Fibroblast of lung (primary cell): ENCODE results near the gene TVP23C. TPM values are rescaled to one million over a fixed set of nuclear protein-coding genes. Genes with fewer than 3 reads are reported as not detected.

Experiments
- DNase-seq, 2 donors: peaks; one replicate each; pipeline versions ENCODE4 v3.0.0 to v3.0.0-alpha.2; 2010; ENCODE audit warnings: low read depth in 2 of 2
- H2AFZ ChIP-seq: 2 replicates; pipeline ENCODE4 v1.5.1; 2012; ENCODE audit warnings: low read length, control low read depth, inconsistent platforms
- H3K27ac ChIP-seq: 2 replicates; pipeline ENCODE4 v1.5.1; 2011; ENCODE audit warnings: low read length, control low read depth; ENCODE audit not compliant: insufficient read depth
- H3K27me3 ChIP-seq: 2 replicates; pipeline ENCODE4 v1.5.1; 2011; ENCODE audit warnings: mild to moderate bottlenecking, low read length; ENCODE audit not compliant: control insufficient read depth, insufficient read depth
- H3K36me3 ChIP-seq: 2 replicates; pipeline ENCODE4 v1.5.1; 2011; ENCODE audit warnings: low read length; ENCODE audit not compliant: control insufficient read depth, insufficient read depth
- H3K4me1 ChIP-seq: 2 replicates; pipeline ENCODE4 v1.5.1; 2011; ENCODE audit warnings: low read length; ENCODE audit not compliant: control insufficient read depth, insufficient read depth; ENCODE audit errors: extremely low read depth
- H3K4me2 ChIP-seq: 2 replicates; pipeline ENCODE4 v1.5.1; 2011; ENCODE audit warnings: low read length, control low read depth; ENCODE audit not compliant: insufficient read depth; ENCODE audit errors: extremely low read depth
- H3K4me3 ChIP-seq, 4 experiments: fragments of 200-600 bp in 1 of 4; sonication (generic) in 1 of 4; replicated peaks in 1 of 4; 2 replicates each; pipeline ENCODE4 v1.5.1; 2011 to 2016; ENCODE audit warnings: low read length in 4 of 4, low read depth in 3 of 4, mild to moderate bottlenecking in 3 of 4, control low read depth in 2 of 4, inconsistent platforms in 1 of 4, mixed read lengths in 1 of 4; ENCODE audit not compliant: insufficient read depth in 1 of 4; ENCODE audit errors: control extremely low read depth in 1 of 4
- H3K79me2 ChIP-seq: 2 replicates; pipeline ENCODE4 v1.5.1; 2012; ENCODE audit warnings: mild to moderate bottlenecking, low read length, inconsistent platforms; ENCODE audit not compliant: control insufficient read depth, insufficient read depth
- H3K9ac ChIP-seq: 2 replicates; pipeline ENCODE4 v1.5.1; 2011; ENCODE audit warnings: mild to moderate bottlenecking, low read length, control low read depth; ENCODE audit not compliant: insufficient read depth
- H3K9me3 ChIP-seq: 2 replicates; pipeline ENCODE4 v1.5.1; 2012; ENCODE audit warnings: low read depth, low read length; ENCODE audit not compliant: control insufficient read depth, insufficient read depth
- H4K20me1 ChIP-seq: 2 replicates; pipeline ENCODE4 v1.5.1; 2011; ENCODE audit warnings: low read length; ENCODE audit not compliant: control insufficient read depth, insufficient read depth; ENCODE audit errors: extremely low read depth
- CTCF ChIP-seq, 2 donors: IDR thresholded peaks in 1 of 2; conservative IDR thresholded peaks in 1 of 2; 1 replicate in 1 of 2; 2 replicates in 1 of 2; pipeline ENCODE4 v1.5.1; 2011 to 2012; ENCODE audit warnings: low read length in 2 of 2, control low read depth in 1 of 2, inconsistent platforms in 1 of 2, low read depth in 1 of 2, mild to moderate bottlenecking in 1 of 2
- EZH2 ChIP-seq: IDR thresholded peaks from 2 replicates; pipeline ENCODE4 v1.5.1; 2012; ENCODE audit warnings: low read length, control low read depth, mild to moderate bottlenecking; ENCODE audit errors: missing control alignments
- polyA plus RNA-seq, 2 donors: library from polyadenylated mRNA; depleted of rRNA in 1 of 2; stranded (reverse) in 1 of 2; unstranded in 1 of 2; fragments of >200 nt; gene quantifications; 2 replicates each; pipeline ENCODE4 v1.2.1, GENCODE V29; 2011 to 2012; ENCODE audit warnings: missing spikeins in 1 of 2
- total RNA-seq: library from RNA; depleted of rRNA; stranded (reverse); fragments of >200 nt; gene quantifications from 2 replicates; pipeline ENCODE4 v1.2.1, GENCODE V29; 2014

The TVP23C gene
- total and polyA plus RNA-seq, 2 donors (not counting 1 experiment from before 2014, with no cell fraction given), result 7.0 to 25.1 TPM

- H3K27ac ChIP-seq, result peak overlapping the region; percentile 60
- H3K79me2 ChIP-seq, result no peaks in the 10 kb centered on the region
- no peaks in the 10 kb centered on the region for H4K20me1 ChIP-seq
- H2AFZ ChIP-seq, result no peak overlapping the region
- H3K9ac ChIP-seq, result no peak overlapping the region
- H3K36me3 ChIP-seq, result no peaks in the 10 kb centered on the region
- H3K4me1 ChIP-seq, result peaks cover 17% of the 10 kb centered on the region
- H3K27me3 ChIP-seq, result no peaks in the 10 kb centered on the region
- H3K4me2 ChIP-seq, result peak overlapping the region; percentile 64
- H3K9me3 ChIP-seq, result no peaks in the 10 kb centered on the region
- peak overlapping the region in 2 of 4 experiments; percentile 1 to 16 for H3K4me3 ChIP-seq
- DNase-seq, result peak; percentile 87 to 91
- peak; percentile 63 to 71 for TF ChIP-seq CTCF (conservative IDR thresholded peaks at IDR 0.05 in 1 of 2, IDR thresholded peaks at IDR 0.05 in 1 of 2; ENCODE audit: low read depth in 1 of 2, low read length in 2 of 2)
- no peak for TF ChIP-seq EZH2
Measured at GRCh38 chr17:15456972-15457722, 106.1 kb downstream of the TVP23C start.

GRCh38 chr17:15456496-15456895, 106.8 kb downstream of the TVP23C start:
- Histone ChIP-seq H3K79me2 (no peaks in the 10 kb centered on the region), H3K4me1 (peaks cover 17% of the 10 kb centered on the region), H3K4me2 (peak overlapping the region; percentile 64), H3K36me3 (no peaks in the 10 kb centered on the region), H4K20me1 (no peaks in the 10 kb centered on the region), H3K27me3 (no peaks in the 10 kb centered on the region), H3K27ac (peak overlapping the region; percentile 60), H3K9me3 (no peaks in the 10 kb centered on the region), H3K9ac (no peak overlapping the region), H3K4me3 (no peak overlapping the region), H2AFZ (no peak overlapping the region)
- DNase-seq, result no peak
- TF ChIP-seq CTCF (conservative IDR thresholded peaks at IDR 0.05 in 1 of 2, IDR thresholded peaks at IDR 0.05 in 1 of 2; ENCODE audit: low read depth in 1 of 2, low read length in 2 of 2), result no peak
- no peak for TF ChIP-seq EZH2

GRCh38 chr17:15454346-15454745, 108.9 kb downstream of the TVP23C start:
- H3K27ac ChIP-seq, result no peak overlapping the region
- H3K9me3 ChIP-seq, result no peaks in the 10 kb centered on the region
- no peak for DNase-seq
- no peaks in the 10 kb centered on the region for H4K20me1 ChIP-seq
- H3K4me1 ChIP-seq, result peaks cover 17% of the 10 kb centered on the region
- H3K9ac ChIP-seq, result no peak overlapping the region
- no peak overlapping the region for H2AFZ ChIP-seq
- no peaks in the 10 kb centered on the region for H3K79me2 ChIP-seq
- no peaks in the 10 kb centered on the region for H3K36me3 ChIP-seq
- no peak overlapping the region for H3K4me3 ChIP-seq
- TF ChIP-seq CTCF (conservative IDR thresholded peaks at IDR 0.05 in 1 of 2, IDR thresholded peaks at IDR 0.05 in 1 of 2; ENCODE audit: low read depth in 1 of 2, low read length in 2 of 2) (no peak), EZH2 (no peak)
- H3K4me2 ChIP-seq, result no peak overlapping the region
- H3K27me3 ChIP-seq, result no peaks in the 10 kb centered on the region
